Kasumi-1 (cell line): ENCODE data around the gene SEC61G.

Experiments
- DNase-seq, 2 experiments: peaks; one replicate each; lab custom pipeline; 2025; lab: John Stamatoyannopoulos, UW

The SEC61G gene

DNA sequence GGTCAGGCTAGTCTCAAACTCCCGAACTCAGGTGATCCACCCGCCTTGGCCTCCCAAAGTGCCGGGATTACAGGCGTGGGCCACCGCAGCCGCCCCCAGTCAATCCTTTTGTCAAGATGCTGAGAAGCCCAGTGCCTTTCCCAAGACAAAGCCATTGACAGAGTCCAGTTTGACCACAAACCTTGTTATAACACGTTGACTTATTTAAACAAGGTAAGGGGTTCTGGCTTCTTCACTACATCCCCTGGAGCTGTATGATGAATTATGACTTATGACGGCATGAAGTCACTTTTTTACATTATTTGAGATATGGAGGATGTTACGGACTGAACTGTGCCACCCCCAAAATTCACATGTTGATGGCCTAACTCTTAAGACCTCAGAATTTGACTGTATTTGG lies 5.8 kb upstream of the SEC61G start:
- DNase-seq, result no peak

- no peak for DNase-seq
These were observed 1.3 kb downstream of the SEC61G start for GRCh38 chr7:54757711-54758110.

DNA sequence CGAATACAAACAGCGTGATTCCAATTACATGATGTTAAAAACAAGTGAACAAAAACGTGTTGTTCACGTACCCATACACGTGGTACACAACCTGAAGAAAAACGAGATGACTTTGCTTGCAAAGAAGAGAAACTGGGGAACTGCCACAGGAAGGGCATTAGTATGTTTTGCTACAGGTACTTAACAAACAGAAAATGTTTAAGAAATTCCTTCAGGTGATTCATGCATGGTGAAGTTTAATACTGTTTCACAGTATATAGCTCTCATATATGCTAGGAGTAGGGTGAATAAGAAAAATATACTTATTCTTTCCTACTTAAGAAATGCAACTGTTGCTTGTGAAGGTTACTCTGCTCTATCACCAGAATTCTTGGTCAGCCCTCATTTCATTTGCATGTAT lies 9.8 kb downstream of the SEC61G start:
- no peak for DNase-seq

- DNase-seq, result no peak
These were observed 11.8 kb downstream of the SEC61G start for GRCh38 chr7:54747234-54747633.

DNA sequence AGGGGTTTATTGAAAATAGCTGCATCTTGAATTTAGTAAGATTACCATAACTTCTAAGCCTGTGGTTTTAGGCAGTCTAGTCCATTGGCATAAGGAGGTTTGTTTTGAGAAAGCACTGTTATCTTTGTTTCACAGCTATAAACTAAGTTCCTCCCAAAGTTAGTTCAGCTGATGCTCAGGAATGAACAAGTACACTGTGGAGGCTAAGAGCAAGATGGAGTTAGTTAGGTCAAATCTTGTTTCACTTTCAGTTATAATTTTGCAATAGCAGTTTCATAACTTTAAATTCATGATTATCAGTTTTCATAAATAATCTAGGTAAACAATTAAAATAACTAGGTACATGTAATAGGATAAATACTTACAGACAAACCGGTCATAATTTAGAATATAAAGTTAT lies 15.4 kb downstream of the SEC61G start:
- no peak for DNase-seq

- DNase-seq, result no peak
These were observed 20.3 kb downstream of the SEC61G start for GRCh38 chr7:54738737-54739136.

DNA sequence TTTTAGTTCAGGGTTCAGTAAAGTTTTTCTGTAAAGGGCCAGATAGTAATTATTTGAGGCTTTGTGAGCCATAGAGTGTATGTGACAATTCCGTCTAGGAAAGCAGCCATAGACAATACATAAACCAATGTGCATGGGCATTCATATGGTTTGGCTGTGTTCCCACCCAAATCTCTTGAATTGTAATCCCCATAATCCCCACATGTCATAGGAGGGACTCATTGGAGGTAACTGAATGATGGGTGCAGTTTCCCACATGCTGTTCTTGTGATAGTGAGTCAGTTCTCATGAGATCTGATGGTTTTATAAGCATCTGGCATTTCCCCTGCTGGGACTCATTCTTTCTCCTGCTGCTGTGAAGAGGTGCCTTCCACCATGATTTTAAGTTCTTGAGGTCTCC lies 29.9 kb downstream of the SEC61G start:
- DNase-seq, result no peak

DNA sequence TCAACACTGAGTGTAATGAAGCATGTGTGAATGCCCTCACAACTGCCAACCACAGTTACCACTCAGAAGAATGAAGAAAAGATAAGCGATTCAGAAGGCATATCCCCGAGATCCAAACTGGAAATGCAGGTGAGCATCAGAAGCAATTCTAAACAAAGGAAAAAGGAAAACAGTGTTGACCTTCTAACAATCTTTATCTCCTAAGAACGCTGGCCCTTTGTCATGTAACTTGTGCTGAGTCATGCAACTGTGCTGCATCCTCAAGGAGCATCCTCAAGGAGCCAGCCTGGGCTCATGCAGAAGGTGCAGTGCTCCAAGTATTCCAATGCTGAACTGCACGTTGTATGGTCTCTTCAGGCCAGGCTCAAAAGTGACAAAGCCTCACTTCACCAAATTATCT lies 30.6 kb downstream of the SEC61G start:
- no peak for DNase-seq

DNA sequence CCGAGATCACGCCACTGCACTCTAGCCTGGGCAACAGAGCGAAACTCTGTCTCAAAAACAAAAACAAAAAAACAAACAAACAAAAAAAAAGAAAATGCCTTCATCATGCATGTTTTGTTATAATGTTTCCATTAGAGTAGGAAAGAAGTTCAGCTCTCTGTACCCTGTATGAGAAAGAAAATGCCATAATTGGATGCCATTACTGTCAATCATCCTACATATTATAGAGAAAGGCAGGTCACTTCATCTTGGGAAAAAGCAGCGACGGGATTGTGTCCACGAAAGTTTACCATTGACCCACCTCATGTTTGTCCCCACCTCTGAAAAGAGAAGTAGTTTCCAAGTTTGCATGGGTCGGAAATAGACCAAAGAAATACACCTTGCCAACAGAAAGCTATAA lies 33.8 kb downstream of the SEC61G start:
- DNase-seq, result no peak

GRCh38 chr7:54722502-54722901 lies 36.5 kb downstream of the SEC61G start:
- no peak for DNase-seq

DNA sequence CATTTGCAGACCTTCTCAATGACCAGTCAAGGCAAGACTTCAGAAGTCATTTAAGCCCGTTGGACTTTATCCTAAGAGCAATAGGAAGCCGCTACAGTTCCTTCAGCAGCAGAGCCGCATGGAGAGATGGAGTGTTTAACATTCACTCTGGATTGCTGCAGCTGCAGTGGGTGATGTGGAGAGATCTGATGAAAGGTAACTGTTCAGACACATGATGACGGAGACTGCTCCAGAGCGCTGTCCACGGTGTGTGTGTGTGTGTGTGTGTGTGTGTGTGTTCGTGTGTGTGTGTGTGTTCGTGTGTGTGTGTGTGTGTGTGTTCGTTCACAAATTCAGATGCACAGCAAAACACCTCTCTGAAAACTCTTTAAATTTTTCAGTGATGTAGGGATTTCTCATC lies 37.0 kb downstream of the SEC61G start:
- DNase-seq, result no peak

DNA sequence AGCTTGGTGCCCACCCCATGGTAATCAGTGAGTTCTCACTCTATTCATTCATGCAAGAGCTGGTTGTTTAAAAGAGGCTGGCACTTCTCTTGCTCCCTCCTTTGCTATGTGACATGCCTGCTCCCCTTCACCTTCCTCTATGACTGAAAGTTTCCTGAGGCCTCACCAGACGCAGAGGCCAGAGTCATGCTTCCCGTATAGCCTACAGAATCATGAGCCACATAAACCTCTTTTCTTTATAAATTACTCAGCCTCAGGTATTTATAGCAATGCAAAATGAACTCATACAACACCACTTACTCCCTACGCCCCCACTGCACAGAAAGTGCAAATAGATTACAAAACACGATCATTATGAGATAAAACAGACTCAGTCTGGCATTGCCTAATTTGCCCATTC lies 39.0 kb downstream of the SEC61G start:
- DNase-seq, result no peak

GRCh38 chr7:54719425-54719824 lies 39.6 kb downstream of the SEC61G start:
- no peak for DNase-seq

DNA sequence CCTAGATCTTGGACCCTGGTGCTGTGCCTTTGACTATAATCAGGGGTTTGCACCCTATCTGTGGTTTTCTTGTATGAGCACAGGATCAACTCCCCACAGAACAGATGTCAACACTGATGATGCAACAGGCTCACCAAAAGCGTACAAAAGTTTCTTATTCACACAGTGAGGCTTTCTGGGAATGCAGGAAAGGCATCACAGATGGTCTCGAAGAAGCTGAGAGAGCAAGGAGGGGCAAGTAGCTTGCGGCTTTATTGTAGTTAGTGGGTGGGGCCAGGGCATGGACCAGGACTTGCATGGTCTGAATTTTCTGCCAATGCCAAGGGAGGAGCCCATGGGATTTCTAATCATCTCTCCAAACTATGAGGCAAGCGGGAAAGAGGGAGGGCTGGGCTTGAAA lies 46.2 kb downstream of the SEC61G start:
- no peak for DNase-seq

DNA sequence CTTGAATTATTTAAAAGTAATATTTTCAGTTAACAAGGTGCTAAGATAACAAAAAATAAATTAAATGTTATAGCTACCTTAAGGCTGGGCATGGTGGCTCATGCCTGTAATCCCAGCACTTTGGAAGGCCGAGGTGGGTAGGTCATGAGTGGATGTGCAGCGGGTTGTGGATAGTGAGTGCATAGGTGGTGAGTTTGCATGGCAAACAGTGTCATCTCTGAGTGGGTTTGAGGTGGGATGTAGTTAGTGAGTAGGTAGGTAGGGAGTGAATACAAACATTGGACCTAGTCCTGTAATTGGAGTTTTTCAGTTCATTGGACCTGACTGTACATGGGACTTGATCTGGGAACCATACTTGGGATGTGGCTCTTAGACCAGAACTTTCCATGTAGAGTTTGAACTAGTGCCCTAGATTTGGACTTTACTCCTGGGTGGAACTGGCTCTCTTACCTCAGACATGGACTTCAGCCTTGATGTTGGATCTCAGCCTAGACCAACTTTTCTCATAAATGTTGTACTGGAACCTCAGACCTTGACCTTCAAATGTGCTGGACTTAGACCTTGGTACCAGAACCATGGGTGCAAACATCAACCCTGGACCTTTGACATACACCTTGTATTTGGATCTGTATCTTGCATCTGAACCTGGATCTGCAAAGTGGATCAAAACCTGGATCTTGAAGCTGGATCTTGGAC lies 47.0 kb downstream of the SEC61G start:
- no peak for DNase-seq

GRCh38 chr7:54709283-54709682 lies 49.7 kb downstream of the SEC61G start:
- no peak for DNase-seq

GRCh38 chr7:54705436-54705835 lies 53.6 kb downstream of the SEC61G start:
- peak; percentile 41 to 48 for DNase-seq

DNA sequence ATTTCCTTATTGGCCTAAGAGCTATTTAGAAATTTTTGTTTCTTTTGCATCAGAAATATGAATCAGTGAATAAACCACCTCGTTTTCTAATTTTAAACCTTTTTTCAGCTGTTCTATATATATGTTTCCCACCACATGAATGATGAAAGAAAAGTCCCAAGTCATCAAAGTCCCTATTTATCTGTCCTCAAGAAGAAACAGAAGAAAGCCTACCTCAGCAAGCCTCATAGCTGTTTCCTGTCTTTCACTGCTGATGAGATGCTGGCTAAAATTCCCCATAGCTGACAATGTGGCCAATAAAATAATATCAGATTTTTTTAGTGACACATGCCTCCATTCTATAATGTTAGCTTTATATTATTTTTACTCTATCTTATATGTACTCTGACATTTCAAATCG lies 54.2 kb downstream of the SEC61G start:
- no peak for DNase-seq
